ENCODE results near the gene AIFM1.
A peak's percentile ranks its signal among the peaks of the same experiment; 100 is the strongest.
"Not testable (repeated sequence)": the region's sequence is repeated elsewhere in the genome, so short reads cannot be mapped to it uniquely, and the experiment has no call there.

AIFM1 gene

DNA sequence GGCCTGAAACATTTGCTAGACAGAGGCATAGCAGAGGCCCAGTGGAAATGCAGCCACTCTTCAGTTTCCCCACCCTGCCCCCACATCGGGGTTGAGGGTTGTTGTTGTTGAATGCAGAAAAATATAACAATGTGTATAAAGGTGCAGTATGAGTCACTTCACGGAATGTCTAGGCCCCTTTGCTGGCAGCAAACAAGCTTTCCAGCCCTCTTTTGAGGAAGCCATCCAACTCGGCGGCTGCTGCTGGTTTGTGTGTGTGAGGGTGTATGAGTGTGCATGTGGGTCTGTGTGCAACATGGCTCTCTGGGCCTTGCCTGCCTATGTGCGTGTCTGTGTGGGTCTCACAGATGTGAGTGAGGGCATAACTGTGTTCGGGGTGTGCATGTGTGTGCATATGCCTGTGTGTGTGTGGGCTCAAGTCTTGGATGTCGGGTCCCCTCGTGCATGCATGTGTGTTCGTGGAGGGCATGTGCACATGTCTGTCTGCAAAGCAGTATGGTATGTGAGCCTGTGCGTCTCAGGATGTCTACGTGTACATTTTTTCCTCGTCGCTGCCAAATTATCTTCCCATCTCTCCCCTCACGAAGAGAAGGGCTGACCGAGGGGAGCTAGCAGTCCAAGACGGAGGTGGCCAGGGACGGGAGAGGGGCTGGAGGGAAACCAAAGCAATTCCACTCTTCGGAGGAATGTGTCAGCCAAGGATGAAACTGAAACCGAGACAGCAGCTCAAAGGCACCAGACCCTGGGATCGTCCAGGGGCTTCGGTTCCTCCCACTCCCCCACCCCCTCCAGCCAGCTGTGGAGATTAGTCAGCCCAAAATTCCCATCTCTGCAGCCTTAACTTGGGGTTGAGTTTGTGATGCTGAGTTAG lies 47.0 kb downstream of the AIFM1 start:
- no peak for DNase-seq

DNA sequence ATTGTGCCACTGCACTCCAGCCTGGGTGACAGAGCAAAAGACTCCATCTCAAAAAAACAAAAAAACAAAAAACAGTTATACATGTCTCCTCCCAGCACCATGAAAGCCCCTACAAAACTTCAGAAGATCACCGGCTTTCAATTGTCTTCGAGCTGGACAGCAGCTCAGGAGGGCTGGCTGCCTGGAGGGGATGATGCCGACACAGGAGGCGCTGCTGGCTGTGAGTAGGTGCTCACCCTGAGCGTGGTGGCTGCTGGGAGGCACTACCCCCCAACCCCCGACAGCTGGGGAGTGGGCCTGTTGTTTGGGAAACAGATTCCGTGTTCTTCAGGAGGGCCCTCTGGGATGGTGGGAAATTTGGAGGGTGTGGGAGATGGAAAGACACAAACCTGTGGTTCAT lies 48.5 kb downstream of the AIFM1 start:
- no peak for DNase-seq

DNA sequence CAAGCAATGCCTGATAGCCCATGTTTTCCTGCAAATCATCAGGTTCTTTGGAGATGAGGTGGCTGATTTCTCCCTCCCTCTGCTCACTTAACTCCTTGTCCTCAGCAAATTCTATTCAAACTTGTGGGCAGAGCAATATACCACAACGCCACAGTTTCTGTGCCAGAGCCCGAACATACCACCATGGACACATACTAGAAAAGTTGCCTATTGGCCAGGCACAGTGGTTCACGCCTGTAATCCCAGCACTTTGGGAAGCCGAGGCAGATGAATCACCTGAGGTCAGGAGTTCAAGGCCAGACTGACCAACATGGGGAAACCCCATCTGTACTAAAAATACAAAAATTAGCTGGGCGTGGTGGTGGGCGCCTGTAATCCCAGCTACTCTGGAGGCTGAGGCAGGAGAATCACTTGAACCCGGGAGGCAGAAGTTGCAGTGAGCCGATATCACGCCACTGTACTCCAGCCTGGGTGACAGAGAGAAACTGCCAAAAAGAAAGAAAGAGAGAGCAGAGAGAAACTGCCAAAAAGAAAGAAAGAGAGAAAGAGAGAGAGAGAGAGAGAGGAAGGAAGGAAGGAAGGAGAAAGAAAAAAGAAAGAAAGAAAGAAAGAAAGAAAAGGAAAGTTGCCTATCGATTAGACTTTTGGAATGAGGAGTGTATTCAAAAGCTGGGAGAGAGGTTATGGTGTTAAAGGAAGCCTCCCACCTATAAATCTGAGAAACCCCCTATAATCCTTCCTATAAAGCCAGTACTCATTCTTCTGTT lies 50.3 kb downstream of the AIFM1 start:
- not testable (repeated sequence) for DNase-seq

DNA sequence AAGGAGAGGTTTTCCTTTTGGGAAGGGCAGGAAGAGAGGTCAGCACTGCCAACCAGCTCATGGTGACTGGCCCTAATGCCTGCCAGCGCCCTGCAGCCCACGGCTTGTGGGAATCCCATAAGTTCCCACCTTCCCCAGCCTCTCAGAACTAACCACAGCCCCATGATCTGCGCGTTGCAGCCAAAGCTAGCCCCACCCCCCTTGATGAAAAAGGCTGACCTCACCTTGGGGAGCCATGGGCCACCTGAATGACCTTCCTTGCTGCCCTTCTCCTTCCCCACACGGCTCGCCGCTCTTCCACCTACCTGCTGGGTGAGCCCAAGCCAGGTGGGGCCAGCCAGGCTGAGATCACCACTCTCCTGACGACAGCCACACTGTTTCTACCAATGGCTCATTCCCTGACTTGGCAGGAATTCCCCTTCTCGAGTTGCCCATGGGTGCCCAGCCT lies 51.5 kb downstream of the AIFM1 start:
- DNase-seq, result no peak

DNA sequence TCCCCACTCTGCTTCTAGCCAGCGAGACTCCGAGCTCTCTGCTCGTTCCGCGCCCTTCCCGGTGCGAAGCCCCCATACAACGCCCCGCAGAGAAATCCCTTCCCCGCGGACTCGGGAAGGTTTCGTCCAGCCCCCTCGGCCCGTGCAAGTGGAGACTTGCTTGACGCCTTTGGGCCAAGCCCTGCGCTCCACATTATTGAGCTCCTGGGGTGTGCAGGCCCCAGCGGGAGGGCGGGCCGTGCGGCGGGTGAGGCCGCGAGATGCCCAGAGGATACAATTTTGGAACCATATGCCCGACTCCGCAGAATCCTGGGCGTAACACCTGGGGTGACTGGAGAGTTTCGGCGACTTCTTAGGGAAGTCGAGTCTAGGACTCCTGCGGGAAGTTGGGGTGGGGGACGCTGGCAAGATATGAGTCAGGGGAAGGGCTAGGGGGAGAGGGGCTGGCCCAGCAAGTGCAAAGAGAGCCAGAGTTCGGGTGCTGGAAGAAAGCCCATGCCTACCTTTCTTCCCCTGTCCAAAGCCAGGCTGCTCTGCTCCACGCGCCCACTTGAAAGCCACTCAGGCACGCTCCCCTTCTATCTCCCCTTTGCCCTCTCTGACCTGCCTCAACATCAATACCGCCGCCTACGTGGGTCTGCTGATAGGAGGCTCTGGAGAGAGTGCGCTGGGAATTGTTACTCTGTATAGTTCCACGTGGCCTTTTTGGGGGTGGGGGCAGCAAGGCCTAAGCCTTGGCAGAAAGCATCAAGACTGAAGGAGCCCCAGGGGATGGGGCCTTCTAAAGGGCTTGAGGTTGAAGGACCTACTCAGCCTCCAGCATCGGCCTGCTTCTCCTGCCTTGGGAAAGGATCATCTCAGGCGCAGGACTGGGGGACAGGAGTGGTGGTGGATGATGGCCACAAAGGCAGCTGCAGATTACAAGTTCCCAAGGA lies 54.2 kb downstream of the AIFM1 start:
- DNase-seq, result no peak

DNA sequence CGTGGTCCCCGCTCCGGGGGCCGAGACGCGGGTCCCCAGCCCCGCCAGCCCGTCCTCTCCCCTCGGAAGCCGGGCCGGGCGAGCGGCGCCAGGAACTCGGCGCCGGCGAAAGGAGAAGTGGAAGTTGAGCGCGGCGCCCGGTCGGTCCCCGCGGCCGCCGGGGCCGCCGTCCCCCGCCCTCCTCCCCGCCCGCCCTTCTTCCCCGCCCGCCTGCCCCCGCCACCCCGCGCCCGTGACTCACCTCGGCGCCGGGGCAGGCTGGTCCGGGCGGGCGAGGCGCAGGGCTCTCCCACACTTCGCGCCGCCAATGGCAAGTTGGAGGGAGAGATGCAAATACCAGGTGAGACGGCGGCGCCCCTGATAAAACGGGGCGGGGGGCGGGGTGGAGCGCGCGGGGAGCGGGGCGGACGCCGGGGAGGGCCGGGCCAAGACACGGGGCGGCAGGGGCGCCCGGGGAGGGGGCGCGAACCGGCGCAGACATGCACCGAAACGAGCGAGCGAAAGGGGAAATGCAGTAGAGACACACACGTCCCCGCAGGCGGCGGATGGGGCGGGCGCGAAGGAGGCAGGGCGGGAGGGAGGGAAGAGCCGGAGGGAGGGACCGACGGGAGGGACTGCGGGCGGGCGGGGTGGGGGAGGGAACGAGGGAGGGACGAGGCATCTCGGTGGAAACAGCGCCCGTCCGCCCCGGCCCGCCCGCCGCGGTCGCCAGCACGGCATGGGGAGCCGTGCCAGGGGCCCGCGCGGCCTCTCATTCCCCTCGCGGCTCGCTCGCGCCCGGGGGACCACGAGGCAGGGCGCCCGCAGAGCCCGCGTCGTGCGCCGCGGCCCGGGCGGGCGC lies 55.0 kb downstream of the AIFM1 start, which contains the start of gene ELF4:
Gene ELF4, minus strand, starts transcription at position 119 of the 841 bp plus-strand sequence. CDS start 29,167 bp downstream, outside the sequence.
- peak; percentile 48 for DNase-seq

DNA sequence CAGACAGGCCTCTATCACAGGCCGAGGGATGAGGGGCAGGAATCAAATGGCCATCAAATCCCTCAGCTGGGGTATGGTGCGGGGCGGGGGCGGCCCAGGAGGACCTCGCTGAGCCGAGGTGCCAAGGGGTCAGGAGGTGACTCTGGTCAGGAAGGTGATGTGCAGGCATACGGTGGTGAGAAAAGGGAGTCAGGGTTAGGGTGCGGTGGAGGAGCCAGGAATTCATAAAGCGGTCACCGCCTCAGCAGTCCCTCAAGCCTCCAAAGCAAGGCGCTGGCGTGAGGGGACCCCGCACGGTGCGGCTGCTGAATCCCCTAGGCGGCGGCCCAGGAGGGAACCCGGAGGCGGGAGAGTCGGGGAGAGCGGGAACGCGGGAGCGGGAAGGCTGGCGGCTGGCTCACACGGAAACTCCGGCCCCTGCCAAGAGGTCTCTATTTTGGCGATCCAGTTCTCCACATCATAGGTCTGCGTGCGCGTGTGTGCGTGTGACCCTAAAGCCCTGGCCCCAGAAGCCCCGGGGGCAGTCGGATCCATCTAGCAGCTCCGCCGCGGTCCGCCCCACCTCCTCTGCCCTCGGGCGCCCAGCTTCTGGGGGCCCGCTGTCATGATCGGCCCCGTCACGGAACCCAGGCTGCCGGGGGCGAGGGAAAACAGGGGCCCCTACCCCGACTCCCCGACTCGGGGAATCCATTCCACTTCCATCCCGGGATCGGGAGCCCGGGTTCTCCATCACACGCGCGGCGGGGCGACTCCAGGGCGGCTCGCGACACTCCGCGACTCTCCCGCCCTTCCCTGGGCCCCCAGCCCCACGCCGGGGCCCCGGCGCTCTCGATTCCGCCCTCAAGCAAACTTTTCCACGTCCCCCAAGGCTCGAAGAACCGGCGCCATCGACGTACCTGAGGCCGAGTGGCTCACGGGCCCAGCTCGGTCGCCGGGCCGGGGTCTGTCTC lies 55.9 kb downstream of the AIFM1 start:
- no peak for DNase-seq

DNA sequence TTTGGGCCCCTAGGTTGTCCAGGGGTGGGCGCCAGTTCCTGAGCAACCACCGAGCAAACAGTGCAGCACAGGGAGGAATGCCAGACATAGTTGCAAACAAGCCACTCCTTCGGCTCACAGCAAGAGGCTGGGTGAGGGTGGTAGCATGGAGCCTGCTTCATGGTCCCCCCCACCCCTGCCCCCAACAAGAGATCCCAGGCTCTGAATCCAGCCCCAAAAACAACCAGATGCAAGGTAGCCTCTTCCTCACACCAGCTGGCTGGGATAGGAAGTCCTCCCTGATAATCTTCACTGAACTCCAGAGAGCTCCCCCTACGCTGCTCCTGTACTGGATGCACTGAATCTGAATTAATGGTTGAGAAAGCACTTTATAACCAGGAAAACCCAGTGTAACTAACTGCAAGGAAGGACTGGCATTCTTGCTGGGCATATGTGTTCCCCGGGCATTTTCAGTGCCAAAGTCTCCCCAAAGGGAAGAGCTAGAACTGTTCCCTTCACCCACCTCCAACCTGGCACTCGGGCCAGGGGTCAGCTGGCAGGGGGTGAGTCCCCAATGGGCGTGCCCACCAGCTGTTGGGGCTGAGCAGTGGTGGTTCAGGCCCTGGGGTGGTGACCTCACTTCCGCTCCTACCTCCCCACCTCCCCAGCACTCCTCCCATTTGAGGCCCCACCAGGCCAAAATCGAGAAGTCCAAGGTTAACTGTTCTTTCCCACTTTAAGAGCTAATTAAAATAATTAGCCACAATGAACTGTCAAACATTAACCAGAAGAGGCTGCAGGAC lies 56.8 kb downstream of the AIFM1 start:
- peak; percentile 28 for DNase-seq

DNA sequence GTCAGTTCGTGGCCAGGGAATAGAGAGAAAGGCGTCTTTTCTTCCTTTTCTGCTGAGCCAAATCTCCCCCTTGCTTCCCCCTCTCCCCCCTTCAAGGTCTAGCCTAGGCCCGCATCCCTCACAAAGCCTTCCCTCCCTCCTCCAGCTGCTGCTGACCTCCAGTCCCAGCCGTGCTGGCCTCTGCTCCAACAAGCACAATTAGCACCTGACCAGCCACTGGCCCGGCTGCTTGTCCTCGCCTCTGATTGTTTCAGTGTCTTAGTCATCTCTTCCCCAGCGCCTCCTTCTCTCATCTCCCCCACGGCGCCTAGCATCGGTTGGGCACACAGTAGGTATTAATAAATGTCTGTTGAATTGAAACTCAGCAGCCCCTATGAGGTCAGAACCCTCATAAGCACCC lies 59.6 kb downstream of the AIFM1 start:
- no peak for DNase-seq

DNA sequence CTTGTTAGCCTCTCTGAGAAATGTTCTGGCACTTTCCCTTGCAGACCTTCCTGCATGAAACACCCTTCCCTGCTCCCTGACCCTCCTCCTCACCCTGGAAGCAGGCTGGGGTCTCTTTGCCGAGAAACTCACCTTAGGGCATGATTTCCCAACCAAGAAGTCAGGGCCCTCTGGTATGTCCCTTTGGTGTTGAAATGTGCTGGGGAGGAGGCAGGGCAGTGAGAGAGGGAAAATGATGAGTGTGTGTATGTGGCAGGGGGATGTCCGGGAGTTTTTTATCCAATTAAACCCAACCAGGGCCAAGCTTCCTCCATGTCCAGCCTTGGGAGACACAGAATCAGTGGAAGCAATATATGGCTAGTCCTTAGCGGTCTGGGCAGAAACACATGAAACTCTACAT lies 60.4 kb downstream of the AIFM1 start:
- DNase-seq, result no peak

DNA sequence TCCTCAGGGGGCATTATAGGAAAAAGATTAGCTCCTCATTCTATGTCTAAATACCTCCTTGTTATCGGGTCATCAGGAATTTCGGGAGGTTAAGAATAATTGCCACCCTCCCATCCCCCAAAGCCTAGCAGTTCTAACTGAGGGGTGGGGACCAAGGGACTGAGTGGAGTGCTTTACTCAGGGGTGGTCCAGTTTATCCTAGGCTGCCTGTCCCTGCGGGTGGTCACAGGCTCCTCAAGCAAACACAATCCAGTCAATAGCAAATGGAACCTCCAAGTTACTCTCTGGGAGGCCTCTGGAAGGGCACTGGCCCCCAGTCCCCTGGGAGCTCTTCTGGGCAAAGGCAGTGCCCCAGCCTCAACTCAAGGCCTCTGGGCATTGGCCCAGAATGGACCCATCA lies 62.0 kb downstream of the AIFM1 start:
- DNase-seq, result no peak

DNA sequence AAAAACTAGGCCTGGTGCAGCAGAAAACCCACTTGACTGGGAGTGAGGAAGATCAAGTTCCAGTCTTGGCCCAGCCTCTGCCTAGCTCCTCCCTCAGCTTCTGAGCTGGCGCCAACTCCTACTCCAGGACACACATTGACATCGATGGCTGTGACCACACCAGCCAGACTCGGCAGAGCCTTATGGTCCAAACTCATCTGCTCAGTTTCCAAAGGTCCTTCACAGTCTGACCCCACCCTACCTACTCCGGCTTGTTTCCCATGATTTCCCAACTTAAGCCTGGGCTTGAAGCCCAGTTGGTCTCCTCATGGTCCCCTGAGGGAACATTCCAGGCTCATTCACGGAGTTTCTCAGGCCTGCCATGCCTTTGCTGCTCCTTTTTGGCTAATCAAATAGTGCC lies 65.5 kb downstream of the AIFM1 start:
- DNase-seq, result no peak

DNA sequence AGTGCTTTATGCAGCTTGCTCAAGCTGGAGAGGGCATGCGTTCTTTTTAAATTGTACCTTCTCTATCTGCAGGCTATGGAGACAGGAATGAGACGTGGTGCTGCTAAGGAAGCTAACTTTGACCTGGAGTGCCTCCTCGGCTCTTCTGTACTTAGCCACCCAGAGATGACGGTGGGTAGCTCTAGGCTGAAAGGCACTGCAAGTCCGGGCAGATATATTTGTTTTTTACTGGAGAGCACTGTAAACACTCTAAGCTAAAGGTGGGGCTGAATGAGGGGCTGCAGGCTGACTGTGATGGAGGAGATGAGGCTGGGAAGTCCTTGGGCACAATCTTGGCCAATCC lies 67.5 kb downstream of the AIFM1 start:
- DNase-seq, result no peak

DNA sequence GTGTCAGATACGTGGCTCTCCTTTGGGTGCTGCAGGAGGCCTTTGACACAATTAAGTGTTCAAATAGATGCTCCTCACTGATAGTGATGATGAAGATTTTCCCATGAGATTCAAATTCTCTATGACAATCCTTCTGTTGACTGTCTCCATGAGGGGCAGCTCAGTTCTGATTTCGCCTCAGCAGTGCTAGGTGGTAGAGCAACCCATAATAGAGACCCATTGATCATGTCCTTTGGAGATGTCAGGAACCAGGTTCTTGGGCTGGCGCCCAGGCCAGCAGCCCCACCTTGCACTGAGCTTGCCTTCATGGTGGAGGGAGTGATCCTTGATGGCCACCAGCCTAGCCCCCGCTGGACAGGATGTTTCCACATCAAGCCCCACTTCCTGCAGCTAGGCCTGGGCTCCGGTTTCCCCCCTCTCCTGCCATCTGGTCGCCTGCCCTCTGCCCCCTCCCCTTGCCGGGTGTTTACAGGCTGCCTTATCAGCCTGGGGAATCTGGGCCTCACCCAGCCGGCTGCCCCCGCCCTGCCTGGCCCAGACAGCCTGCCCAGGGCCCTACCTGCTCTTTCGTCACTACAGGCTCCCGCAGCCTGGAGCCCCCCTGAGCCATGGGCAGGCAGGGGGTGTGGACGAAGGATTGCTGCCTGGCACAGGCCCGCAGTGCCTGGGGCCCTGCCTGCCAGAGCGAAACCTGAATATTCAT lies 68.0 kb downstream of the AIFM1 start:
- peak; percentile 61 for DNase-seq

DNA sequence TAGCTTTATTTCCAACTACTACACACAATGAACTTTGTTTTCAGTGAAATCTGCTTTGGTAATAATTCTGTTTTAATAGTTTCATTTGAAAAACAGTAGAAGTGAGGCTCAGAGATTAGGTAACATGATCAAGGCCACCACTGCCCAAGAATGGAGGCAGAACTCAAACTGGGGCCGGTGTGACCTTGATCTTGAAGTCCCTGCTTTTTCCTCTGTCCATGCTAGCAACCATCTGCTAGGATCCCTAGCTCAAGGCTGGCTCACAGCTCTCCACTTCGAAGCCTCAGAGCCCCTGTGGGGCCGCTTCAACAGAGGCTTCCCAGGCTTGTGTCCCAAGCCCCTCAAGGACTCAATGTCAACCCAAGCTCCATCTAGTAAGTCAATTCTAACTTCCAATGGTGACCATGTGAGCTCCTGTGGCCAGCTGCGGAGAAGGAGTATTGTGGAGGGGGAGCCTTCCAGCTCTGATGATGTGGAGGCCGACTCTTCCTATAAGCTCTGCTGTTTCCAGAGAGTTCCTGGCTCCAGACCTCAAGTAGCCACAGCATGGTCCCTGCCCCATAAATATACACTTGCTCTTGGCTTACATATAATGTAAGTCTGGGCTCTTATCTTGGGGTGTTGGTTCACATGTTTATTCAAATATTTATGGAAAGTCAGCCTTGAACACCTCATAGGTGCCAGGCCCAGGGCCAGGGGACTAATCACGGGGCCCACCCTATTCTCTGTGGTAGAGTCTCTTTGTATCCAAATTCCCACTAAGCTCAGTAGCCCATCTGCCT lies 70.2 kb downstream of the AIFM1 start:
- no peak for DNase-seq

DNA sequence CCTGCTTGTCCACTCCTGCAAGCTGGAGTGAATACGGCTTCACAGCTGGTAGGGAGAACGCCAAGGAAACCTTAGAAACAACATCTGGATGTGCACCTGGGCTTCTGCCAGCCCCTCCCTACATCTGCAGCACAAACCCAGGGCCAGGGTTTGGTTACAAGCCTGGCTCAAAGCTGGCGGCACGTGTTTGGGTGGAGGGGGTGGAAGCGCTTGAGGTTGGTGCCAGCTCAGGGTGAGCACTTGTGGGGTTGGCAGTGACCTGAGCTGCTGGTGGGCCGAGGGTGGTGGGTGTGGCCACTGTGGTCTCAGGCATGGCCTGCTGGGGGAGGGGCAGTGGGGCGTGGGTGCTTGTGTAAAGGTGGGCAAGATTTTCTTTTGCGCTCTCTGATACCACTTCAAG lies 70.9 kb downstream of the AIFM1 start:
- DNase-seq, result no peak

DNA sequence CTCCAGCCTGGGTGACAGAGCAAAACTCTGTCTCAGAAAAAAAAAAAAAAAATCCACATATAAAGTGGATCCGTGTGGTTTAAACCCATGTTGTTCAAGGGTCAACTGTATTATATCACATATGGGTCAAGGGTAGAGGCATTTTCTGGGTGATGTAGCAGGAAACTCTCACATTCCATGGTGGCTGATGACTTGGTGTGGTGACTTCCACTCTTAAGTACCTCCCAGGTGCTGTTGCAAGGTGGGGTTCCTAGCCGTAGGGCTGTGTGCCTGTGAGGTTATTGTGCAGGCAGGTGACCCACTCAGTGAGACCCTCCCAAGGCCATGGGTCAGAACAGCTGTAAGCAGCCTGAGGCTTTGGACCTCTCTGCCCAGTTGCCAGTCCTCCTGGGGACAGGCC lies 72.4 kb downstream of the AIFM1 start:
- no peak for DNase-seq

DNA sequence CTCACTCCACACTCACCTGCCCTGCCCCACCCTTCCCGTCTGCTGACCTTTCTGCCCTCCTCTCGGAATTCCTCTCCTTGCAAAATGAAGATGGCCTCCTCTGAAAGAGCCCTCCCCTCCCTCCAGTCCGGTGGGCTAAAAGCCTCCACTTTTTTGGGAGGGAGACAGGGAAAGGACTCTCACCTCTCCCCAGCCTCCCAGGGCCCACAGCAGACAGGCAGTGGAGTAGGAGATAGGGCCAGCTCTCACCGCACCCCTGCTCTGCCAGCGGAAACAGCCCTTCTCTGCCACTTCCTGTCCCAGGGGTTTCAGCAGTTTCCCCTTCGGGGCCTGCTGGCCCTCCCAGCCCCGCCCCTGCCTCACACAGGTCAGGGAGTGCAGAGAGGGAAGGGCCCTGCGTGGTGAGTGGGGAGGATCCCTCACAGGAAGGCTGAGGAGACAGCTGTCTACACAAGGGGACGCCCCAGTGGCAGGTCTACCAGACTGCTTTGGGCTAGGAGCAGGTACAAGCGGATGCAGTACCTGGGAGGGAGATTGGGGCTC lies 73.6 kb downstream of the AIFM1 start:
- DNase-seq, result peak; percentile 92
